ENCODE measurements around the gene RAB44. TPM values are rescaled to one million over a fixed set of nuclear protein-coding genes. Genes with fewer than 3 reads are reported as not detected.
"Not testable (repeated sequence)": the region's sequence is repeated elsewhere in the genome, so short reads cannot be mapped to it uniquely, and the experiment has no call there.

Gene RAB44
- total and polyA plus RNA-seq, 2 experiments from 2014 or later: not detected

GRCh38 chr6:36650848-36651478, 46.7 kb upstream of the RAB44 start:
- DNase-seq (ENCODE audit: low spot score): no peak
- no peak for TF ChIP-seq EZH2 (IDR thresholded peaks at IDR 0.05; ENCODE audit: borderline replicate concordance)
- TF ChIP-seq EZH2phosphoT487 (IDR thresholded peaks at IDR 0.05; ENCODE audit: low read depth, severe bottlenecking, unreplicated experiment): no peak
- no peak for TF ChIP-seq CTCF (IDR thresholded peaks at IDR 0.05; ENCODE audit: poor library complexity)
- Histone ChIP-seq H3K4me1 (ENCODE audit: insufficient read depth) (peaks cover 18% of the 10 kb centered on the region), H3K9me2 (replicated peaks; ENCODE audit: insufficient read depth) (no peaks in the 10 kb centered on the region), H3K9me3 (ENCODE audit: low read depth) (no peaks in the 10 kb centered on the region), H3K27me3 (no peaks in the 10 kb centered on the region), H3K27ac (peak overlapping the region; percentile 29), H3K4me3 (no peak overlapping the region), H3K36me3 (replicated peaks; ENCODE audit: insufficient read depth, low read depth) (no peaks in the 10 kb centered on the region), H3K79me2 (no peaks in the 10 kb centered on the region), H4K20me1 (ENCODE audit: insufficient read depth, poor library complexity, severe bottlenecking) (no peaks in the 10 kb centered on the region), H3K4me2 (no peak overlapping the region), H2AFZ (no peak overlapping the region)
- WGBS (ENCODE audit: low lambda C conversion rate, missing lambda C conversion rate): 14% methylated on average over 2 of the region's 2 CpGs

DNA sequence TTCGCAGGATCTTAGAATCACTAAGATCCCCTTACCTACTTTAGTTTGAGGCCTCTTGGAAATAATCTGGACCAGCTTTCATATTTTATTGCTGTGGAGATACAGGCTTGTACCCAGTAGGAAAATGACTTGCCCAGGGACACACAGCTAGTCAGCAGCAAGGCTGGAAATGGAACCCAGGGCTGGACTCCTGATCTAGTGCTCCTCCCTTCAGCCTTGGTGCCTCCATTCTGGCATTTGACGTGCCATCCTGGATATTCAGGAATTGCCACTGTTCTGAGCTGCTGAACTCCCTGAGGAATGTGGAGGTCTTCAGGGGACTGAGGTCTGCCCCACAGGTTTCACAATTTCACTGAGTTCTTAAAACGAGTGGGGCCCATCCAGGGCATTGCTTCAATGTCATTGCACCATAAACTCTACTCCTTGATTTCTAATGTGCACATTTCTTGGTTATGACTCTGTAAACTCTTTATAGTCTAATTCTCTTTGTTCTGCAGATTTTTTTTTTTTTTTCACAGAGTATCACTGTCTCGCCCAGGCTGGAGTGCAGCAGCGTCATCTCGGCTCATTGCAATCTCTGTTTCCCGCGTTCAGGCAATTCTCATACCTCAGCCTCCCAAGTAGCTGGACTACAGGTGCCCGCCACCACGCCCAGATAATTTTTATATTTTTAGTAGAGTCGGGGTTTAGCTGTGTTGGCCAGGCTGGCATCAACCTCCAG, 45.8 kb upstream of the RAB44 start:
- Histone ChIP-seq H3K79me2 (no peaks in the 10 kb centered on the region), H3K27ac (no peak overlapping the region), H2AFZ (no peak overlapping the region), H3K36me3 (replicated peaks; ENCODE audit: insufficient read depth, low read depth) (no peaks in the 10 kb centered on the region), H4K20me1 (ENCODE audit: insufficient read depth, poor library complexity, severe bottlenecking) (no peaks in the 10 kb centered on the region), H3K9me2 (replicated peaks; ENCODE audit: insufficient read depth) (no peaks in the 10 kb centered on the region), H3K4me1 (ENCODE audit: insufficient read depth) (peaks cover 18% of the 10 kb centered on the region), H3K4me2 (no peak overlapping the region), H3K27me3 (no peaks in the 10 kb centered on the region), H3K4me3 (no peak overlapping the region), H3K9me3 (ENCODE audit: low read depth) (no peaks in the 10 kb centered on the region)
- 86% methylated on average over 11 of the region's 11 CpGs for WGBS (ENCODE audit: low lambda C conversion rate, missing lambda C conversion rate)
- no peak for DNase-seq (ENCODE audit: low spot score)
- TF ChIP-seq EZH2phosphoT487 (IDR thresholded peaks at IDR 0.05; ENCODE audit: low read depth, severe bottlenecking, unreplicated experiment): no peak
- TF ChIP-seq CTCF (IDR thresholded peaks at IDR 0.05; ENCODE audit: poor library complexity): no peak
- TF ChIP-seq EZH2 (IDR thresholded peaks at IDR 0.05; ENCODE audit: borderline replicate concordance): no peak

- H3K9me3 ChIP-seq (ENCODE audit: low read depth); H2AFZ ChIP-seq; H3K4me2 ChIP-seq; H4K20me1 ChIP-seq (ENCODE audit: insufficient read depth, poor library complexity, severe bottlenecking); H3K36me3 ChIP-seq (replicated peaks; ENCODE audit: insufficient read depth, low read depth); H3K79me2 ChIP-seq; H3K9me2 ChIP-seq (replicated peaks; ENCODE audit: insufficient read depth); H3K4me3 ChIP-seq; DNase-seq (ENCODE audit: low spot score); H3K27me3 ChIP-seq: not testable (repeated sequence)
- H3K4me1 ChIP-seq (ENCODE audit: insufficient read depth): peaks cover 25% of the 10 kb centered on the region
- WGBS (ENCODE audit: low lambda C conversion rate, missing lambda C conversion rate): 77% methylated on average over 5 of the region's 5 CpGs
- H3K27ac ChIP-seq: peak overlapping the region; percentile 36
These were observed 43.2 kb upstream of the RAB44 start for GRCh38 chr6:36654469-36654868.

- H3K36me3 ChIP-seq (replicated peaks; ENCODE audit: insufficient read depth, low read depth): no peaks in the 10 kb centered on the region
- H3K9me3 ChIP-seq (ENCODE audit: low read depth): no peaks in the 10 kb centered on the region
- WGBS (ENCODE audit: low lambda C conversion rate, missing lambda C conversion rate): 43% methylated on average over 6 of the region's 6 CpGs
- H3K4me1 ChIP-seq (ENCODE audit: insufficient read depth): peaks cover 23% of the 10 kb centered on the region
- no peaks in the 10 kb centered on the region for H4K20me1 ChIP-seq (ENCODE audit: insufficient read depth, poor library complexity, severe bottlenecking)
- H2AFZ ChIP-seq: no peak overlapping the region
- no peak overlapping the region for H3K4me2 ChIP-seq
- no peaks in the 10 kb centered on the region for H3K9me2 ChIP-seq (replicated peaks; ENCODE audit: insufficient read depth)
- H3K27me3 ChIP-seq: peaks cover 4% of the 10 kb centered on the region
- no peak overlapping the region for H3K4me3 ChIP-seq
- DNase-seq (ENCODE audit: low spot score): no peak
- peak overlapping the region; percentile 36 for H3K27ac ChIP-seq
- no peaks in the 10 kb centered on the region for H3K79me2 ChIP-seq
- TF ChIP-seq EZH2 (IDR thresholded peaks at IDR 0.05; ENCODE audit: borderline replicate concordance) (no peak), EZH2phosphoT487 (IDR thresholded peaks at IDR 0.05; ENCODE audit: low read depth, severe bottlenecking, unreplicated experiment) (peak; percentile 39)
These were observed 42.4 kb upstream of the RAB44 start for GRCh38 chr6:36655085-36655724.

Data from hepatocyte (in vitro differentiated cells).